GM13977 (cell line): ENCODE measurements around the gene KNTC1.

Experiments
- DNase-seq: peaks from one replicate; pipeline ENCODE4 v3.0.0; 2012; ENCODE audit warnings: low spot score
- in situ Hi-C: fragments of 300-500 bp; cut with MboI; formaldehyde crosslinking; loops from one replicate; pipeline ENCODE4 v1.12.0; 2022; ENCODE audit warnings: low sequenced_read_pairs, low pct_unique_long_range_greater_than_20kb, mixed read lengths, inconsistent platforms; ENCODE audit not compliant: unreplicated experiment
- TF ChIP-seq, protein P1 (sequence below): IDR thresholded peaks from 2 replicates; pipeline ENCODE4 v1.5.1; 2012; ENCODE audit warnings: mild to moderate bottlenecking, control low read depth; ENCODE audit not compliant: insufficient read depth; ENCODE audit errors: extremely low read depth, missing control alignments

The KNTC1 gene

DNA sequence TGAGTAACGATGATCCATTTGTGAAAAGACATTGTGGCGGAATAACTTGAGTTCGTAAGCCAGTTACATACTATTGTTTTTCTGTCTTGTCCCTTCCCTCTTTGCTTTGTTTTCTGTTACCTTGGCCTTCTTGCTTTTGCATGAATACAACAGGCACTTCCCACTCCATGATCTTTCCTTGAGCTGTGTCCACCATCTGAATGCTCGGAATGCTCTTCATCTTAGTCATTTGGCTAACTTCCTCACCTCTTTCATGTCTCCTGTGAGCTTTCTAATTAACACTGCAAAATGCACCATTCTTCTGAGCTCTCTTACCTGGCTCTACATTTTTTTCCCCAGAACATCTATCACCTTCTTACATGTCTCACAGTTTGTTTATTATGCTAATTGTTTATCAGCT lies 10.0 kb downstream of the KNTC1 start:
- in situ Hi-C loops = no loop called here
- no peak for DNase-seq
- TF ChIP-seq, protein P1, sequence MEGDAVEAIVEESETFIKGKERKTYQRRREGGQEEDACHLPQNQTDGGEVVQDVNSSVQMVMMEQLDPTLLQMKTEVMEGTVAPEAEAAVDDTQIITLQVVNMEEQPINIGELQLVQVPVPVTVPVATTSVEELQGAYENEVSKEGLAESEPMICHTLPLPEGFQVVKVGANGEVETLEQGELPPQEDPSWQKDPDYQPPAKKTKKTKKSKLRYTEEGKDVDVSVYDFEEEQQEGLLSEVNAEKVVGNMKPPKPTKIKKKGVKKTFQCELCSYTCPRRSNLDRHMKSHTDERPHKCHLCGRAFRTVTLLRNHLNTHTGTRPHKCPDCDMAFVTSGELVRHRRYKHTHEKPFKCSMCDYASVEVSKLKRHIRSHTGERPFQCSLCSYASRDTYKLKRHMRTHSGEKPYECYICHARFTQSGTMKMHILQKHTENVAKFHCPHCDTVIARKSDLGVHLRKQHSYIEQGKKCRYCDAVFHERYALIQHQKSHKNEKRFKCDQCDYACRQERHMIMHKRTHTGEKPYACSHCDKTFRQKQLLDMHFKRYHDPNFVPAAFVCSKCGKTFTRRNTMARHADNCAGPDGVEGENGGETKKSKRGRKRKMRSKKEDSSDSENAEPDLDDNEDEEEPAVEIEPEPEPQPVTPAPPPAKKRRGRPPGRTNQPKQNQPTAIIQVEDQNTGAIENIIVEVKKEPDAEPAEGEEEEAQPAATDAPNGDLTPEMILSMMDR = no peak

DNA sequence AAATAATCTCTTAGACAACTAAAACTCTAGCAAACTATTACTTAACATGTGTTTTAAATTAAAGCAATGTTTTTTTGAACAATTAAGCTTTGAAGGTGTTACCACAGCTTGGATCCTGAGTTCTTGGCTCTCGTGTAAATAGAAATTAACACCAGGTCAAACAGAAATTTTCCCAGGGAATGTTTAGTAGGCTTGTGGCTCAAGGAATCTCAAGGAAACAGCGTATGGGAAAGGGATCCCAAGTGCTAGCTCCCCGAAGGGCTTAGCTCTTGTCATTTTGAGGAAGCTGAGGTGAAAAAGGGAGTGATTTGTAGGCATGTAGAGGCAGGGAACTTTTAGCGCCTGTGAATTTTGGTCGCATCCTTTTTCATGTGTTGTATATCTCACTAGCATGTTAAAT lies 11.4 kb downstream of the KNTC1 start:
- no peak for DNase-seq
- TF ChIP-seq, protein P1 = no peak
- in situ Hi-C loops = no loop called here

DNA sequence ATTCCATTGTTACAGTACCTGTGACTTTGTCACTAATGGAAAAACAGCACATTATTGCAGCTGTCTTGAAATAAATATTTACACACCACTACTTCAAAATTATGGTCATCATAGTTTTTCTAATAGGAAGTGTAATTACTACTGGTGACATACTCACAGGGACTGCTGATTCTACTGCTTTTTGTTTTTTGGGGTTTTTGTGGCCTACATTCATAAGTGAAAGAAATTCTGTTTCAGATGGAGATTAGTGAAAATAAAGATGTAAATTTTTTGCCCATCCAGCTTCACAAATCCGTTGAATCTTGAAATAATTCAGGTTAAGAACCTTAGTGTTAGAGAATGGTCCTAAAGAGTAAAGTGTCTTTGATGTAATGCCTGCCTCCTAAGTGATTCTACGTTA lies 17.5 kb downstream of the KNTC1 start:
- peak; percentile 17 for DNase-seq
- TF ChIP-seq, protein P1 = no peak
- in situ Hi-C loops = no loop called here

DNA sequence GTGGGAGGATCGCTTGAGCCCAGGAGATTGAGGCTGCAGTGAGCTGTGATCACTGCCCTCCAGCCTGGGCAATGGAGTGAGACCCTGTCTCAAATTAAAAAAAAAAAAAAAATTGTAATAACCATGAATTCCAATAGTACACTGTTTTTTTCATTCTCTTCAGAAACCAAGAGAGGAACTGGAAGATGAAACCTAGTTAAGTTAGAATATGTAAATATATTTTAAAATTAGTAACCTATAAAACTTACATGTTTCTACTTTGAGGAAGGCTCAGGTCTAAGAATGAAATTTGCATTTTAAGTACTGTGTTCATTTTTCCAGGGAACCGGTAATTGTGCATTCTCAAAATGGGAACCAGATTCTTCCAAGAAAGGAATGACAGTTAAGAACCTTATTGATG lies 18.8 kb downstream of the KNTC1 start:
- in situ Hi-C loops = no loop called here
- TF ChIP-seq, protein P1 = no peak
- DNase-seq = peak; percentile 23

DNA sequence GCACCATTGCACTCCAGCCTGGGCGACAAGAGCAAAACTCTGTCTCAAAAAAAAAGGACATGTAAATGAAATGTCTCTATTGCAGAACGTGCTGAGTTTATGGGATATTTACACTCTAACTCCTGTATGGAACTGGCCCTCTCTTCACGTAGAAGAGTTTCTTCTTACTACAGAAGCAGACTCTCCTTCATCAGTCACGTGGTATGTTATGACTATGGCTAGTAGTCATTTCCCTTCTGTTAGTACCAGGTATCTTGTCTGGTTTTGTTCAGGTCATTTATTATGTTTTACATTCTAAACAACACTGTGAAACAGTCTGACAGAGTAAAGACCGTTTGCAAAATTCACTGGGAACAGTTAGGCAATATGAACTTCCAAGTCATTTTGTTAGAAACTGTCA lies 20.3 kb downstream of the KNTC1 start:
- TF ChIP-seq, protein P1 = no peak
- DNase-seq = no peak
- in situ Hi-C loops = no loop called here

DNA sequence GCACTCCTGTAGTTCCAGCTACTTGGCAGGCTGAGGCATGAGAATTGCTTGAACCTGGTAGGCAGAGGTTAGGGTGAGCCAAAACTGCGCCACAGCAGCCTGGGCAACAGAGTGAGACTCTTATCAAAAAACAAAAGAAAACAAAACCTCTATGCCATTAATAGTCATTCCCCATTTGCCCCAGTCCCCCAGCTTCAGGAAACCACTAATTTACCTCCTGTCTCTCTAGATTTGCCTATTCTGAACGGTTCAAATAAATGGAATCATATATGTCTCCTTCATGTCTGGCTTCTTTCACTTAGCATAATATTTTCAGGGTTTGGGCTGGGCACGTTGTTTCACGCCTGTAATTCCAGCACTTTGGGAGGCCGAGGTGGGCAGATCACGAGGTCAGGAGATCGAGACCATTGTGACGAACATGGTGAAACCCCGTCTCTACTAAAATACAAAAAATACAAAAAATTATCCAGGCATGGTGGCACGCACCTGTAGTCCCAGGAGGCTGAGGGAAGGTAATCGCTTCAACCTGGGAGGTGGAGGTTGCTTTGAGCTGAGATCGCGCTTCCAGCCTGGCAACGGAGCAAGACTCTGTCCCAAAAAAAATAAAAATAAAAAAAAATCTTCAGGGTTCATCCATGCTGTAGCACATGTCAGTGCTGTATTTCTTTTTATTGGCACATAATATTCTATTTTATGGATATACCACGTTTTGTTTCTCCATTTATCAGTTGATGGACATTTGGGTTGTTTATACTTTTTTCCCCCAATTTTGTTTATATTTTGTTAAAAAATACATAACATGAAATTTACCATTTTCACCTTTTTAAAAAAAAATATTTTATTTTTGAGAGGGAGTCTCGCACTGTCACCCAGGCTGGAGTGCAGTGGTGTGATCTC lies 31.9 kb downstream of the KNTC1 start:
- in situ Hi-C loops = no loop called here
- peak; percentile 17 for DNase-seq

More for the DNA sequence above, 31.9 kb downstream of the KNTC1 start:
- TF ChIP-seq, protein P1 = no peak
